HepG2 (cell line): Measurements from ENCODE around the gene LDLR. TPM values are rescaled to one million over a fixed set of nuclear protein-coding genes. Genes with fewer than 3 reads are reported as not detected.

Experiments
- FOSL1 ChIP-seq: sonication (generic); formaldehyde crosslinking; IDR thresholded peaks from 2 replicates; pipeline ENCODE4 v1.9.0; 2021; ENCODE audit warnings: missing genetic modification reagents, borderline replicate concordance
- FOSL2 ChIP-seq: sonication (generic); formaldehyde crosslinking; IDR thresholded peaks from 2 replicates; pipeline ENCODE4 v1.4.0; 2020; ENCODE audit warnings: missing genetic modification reagents
- HMG20A ChIP-seq: IDR thresholded peaks from 2 replicates; pipeline ENCODE4 v1.6.1; 2016; ENCODE audit warnings: borderline replicate concordance
- HOXA9 ChIP-seq: sonication (generic); formaldehyde crosslinking; IDR thresholded peaks from 2 replicates; pipeline ENCODE4 v1.8.1; 2022; ENCODE audit warnings: missing genetic modification reagents, mild to moderate bottlenecking, moderate library complexity, borderline replicate concordance
- KDM2A ChIP-seq: sonication (generic); formaldehyde crosslinking; IDR thresholded peaks from 2 replicates; pipeline ENCODE4 v1.4.0; 2020; ENCODE audit warnings: low read depth, missing genetic modification reagents, borderline replicate concordance
- MYC ChIP-seq: sonication (generic); formaldehyde crosslinking; IDR thresholded peaks from 2 replicates; pipeline ENCODE4 v1.9.0; 2021; ENCODE audit warnings: missing genetic modification reagents, borderline replicate concordance
- POLR2AphosphoS2 ChIP-seq: IDR thresholded peaks from 2 replicates; pipeline ENCODE4 v1.6.1; 2011; ENCODE audit warnings: low read depth, low read length, improper control_type of control experiment
- PTBP1 ChIP-seq: fragments of 200-400 bp; formaldehyde crosslinking; IDR thresholded peaks from 2 replicates; pipeline ENCODE4 v1.6.1; 2018; ENCODE audit warnings: low read length, low read depth; ENCODE audit not compliant: poor library complexity, severe bottlenecking
- SMARCE1 ChIP-seq: fragments of 450-650 bp; IDR thresholded peaks from 2 replicates; pipeline ENCODE4 v1.6.1; 2017; ENCODE audit warnings: borderline replicate concordance
- SOX13 ChIP-seq, 3 experiments: fragments of 450-650 bp in 1 of 3; sonication (generic) in 1 of 3; formaldehyde crosslinking in 1 of 3; IDR thresholded peaks in 2 of 3; conservative IDR thresholded peaks in 1 of 3; 2 replicates each; pipeline versions ENCODE4 v1.5.0 to v1.6.1; 2016 to 2020; ENCODE audit warnings: antibody characterized with exemption in 1 of 3, mild to moderate bottlenecking in 1 of 3, missing compliant biosample characterization in 1 of 3, missing genetic modification reagents in 1 of 3, moderate library complexity in 1 of 3
- ZNF234 ChIP-seq: sonication (generic); formaldehyde crosslinking; conservative IDR thresholded peaks from 2 replicates; pipeline ENCODE4 v1.5.1; 2020; ENCODE audit warnings: mild to moderate bottlenecking, missing genetic modification reagents
- ZNF235 ChIP-seq: sonication (generic); formaldehyde crosslinking; IDR thresholded peaks from 2 replicates; pipeline ENCODE4 v1.8.1; 2023; ENCODE audit warnings: mild to moderate bottlenecking, missing genetic modification reagents, borderline replicate concordance
- ZNF263 ChIP-seq: sonication (generic); formaldehyde crosslinking; IDR thresholded peaks from 2 replicates; pipeline ENCODE4 v1.4.0; 2020; ENCODE audit warnings: missing genetic modification reagents
- polyA plus RNA-seq, 8 experiments: library from polyadenylated mRNA; depleted of rRNA in 3 of 8; stranded (reverse) in 7 of 8; unstranded in 1 of 8; fragments of >200 nt; fragmentation: Illumina TruSeq in 4 of 8; extraction: Trizol in 4 of 8; gene quantifications; 2 replicates each; pipeline versions ENCODE4 v1.2.1 to v1.2.3, GENCODE V29; 2011 to 2016; ENCODE audit warnings: low read depth in 4 of 8, missing spikeins in 1 of 8, mixed read lengths in 1 of 8; ENCODE audit not compliant: insufficient read depth in 1 of 8
- total RNA-seq, 5 experiments: library from RNA; depleted of rRNA; stranded (reverse); fragments of >200 nt; fragmentation: Illumina TruSeq; extraction: Trizol; gene quantifications; 2 replicates each; pipeline ENCODE4 v1.2.3, GENCODE V29; 2016; ENCODE audit warnings: low read depth in 1 of 5
- TF ChIP-seq, protein P1 (sequence below): sonication (generic); formaldehyde crosslinking; IDR thresholded peaks from 2 replicates; pipeline ENCODE4 v1.4.0; 2020; ENCODE audit warnings: mild to moderate bottlenecking, missing genetic modification reagents, borderline replicate concordance
- TF ChIP-seq, protein P2 (sequence below): sonication (generic); formaldehyde crosslinking; IDR thresholded peaks from 2 replicates; pipeline ENCODE4 v1.5.0; 2020; ENCODE audit warnings: missing genetic modification reagents
- TF ChIP-seq, protein P3 (sequence below): sonication (generic); formaldehyde crosslinking; IDR thresholded peaks from 2 replicates; pipeline ENCODE4; 2020; ENCODE audit warnings: missing genetic modification reagents, mild to moderate bottlenecking, borderline replicate concordance
- TF ChIP-seq, protein P4 (sequence below): sonication (generic); formaldehyde crosslinking; IDR thresholded peaks from 2 replicates; pipeline ENCODE4 v1.5.0; 2020; ENCODE audit warnings: mild to moderate bottlenecking, missing genetic modification reagents, moderate library complexity

The LDLR gene
- total and polyA plus RNA-seq, 2 of the 13 experiments (the other 11 are each of a cell fraction or from before 2014, with no cell fraction given): 51.6 to 92.5 TPM

DNA sequence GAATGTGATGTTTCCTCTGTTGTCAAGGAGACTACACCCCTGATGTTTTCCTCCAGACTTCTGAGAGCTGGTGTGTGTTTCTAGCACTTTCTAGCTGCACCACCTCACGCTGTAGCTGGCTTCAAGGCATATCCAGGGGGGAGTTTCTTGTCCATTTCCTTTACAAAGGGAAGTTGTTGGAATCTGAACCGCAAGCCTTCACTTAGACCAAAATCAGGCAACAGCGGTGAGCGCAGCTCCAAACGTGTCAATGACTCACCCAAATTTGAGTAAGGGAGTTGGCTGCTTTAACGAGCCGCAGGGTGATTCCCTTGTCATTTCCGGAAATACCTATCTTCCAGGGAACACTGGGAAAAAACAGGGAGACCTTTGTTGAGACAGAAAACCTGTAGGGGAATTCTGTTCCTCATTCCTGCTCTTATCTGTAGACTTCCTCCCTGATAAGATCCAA lies 2.5 kb downstream of the LDLR start (continued):
- TF ChIP-seq, protein P1, sequence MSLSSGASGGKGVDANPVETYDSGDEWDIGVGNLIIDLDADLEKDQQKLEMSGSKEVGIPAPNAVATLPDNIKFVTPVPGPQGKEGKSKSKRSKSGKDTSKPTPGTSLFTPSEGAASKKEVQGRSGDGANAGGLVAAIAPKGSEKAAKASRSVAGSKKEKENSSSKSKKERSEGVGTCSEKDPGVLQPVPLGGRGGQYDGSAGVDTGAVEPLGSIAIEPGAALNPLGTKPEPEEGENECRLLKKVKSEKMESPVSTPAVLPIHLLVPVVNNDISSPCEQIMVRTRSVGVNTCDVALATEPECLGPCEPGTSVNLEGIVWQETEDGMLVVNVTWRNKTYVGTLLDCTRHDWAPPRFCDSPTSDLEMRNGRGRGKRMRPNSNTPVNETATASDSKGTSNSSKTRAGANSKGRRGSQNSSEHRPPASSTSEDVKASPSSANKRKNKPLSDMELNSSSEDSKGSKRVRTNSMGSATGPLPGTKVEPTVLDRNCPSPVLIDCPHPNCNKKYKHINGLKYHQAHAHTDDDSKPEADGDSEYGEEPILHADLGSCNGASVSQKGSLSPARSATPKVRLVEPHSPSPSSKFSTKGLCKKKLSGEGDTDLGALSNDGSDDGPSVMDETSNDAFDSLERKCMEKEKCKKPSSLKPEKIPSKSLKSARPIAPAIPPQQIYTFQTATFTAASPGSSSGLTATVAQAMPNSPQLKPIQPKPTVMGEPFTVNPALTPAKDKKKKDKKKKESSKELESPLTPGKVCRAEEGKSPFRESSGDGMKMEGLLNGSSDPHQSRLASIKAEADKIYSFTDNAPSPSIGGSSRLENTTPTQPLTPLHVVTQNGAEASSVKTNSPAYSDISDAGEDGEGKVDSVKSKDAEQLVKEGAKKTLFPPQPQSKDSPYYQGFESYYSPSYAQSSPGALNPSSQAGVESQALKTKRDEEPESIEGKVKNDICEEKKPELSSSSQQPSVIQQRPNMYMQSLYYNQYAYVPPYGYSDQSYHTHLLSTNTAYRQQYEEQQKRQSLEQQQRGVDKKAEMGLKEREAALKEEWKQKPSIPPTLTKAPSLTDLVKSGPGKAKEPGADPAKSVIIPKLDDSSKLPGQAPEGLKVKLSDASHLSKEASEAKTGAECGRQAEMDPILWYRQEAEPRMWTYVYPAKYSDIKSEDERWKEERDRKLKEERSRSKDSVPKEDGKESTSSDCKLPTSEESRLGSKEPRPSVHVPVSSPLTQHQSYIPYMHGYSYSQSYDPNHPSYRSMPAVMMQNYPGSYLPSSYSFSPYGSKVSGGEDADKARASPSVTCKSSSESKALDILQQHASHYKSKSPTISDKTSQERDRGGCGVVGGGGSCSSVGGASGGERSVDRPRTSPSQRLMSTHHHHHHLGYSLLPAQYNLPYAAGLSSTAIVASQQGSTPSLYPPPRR (CRISPR knock-in tag): no peak
- TF ChIP-seq ZNF263 (peak; percentile 46; the same call in 1 of the 2 replicates), ZNF235 (CRISPR knock-in tag) (no peak), FOSL2 (CRISPR knock-in tag) (peak; percentile 93), ZNF234 (CRISPR knock-in tag) (no peak), PTBP1 (no peak), FOSL1 (peak; percentile 73), HMG20A (CRISPR knock-in tag) (peak; percentile 21; the same call in 1 of the 2 replicates), KDM2A (no peak), MYC (peak; percentile 35; the same call in 1 of the 2 replicates), HOXA9 (CRISPR knock-in tag) (no peak), SMARCE1 (no peak), SOX13 (IDR thresholded peaks at IDR 0.05) (no peak), SOX13 (CRISPR knock-in tag; conservative IDR thresholded peaks at IDR 0.05 in 1 of 2, IDR thresholded peaks at IDR 0.05 in 1 of 2) (peak; percentile 48 to 88; a peak in 2 of 4 replicates), POLR2AphosphoS2 (0 out of 2 replicates have a peak, but pooled peaks have one; percentile 36)
- TF ChIP-seq, protein P2, sequence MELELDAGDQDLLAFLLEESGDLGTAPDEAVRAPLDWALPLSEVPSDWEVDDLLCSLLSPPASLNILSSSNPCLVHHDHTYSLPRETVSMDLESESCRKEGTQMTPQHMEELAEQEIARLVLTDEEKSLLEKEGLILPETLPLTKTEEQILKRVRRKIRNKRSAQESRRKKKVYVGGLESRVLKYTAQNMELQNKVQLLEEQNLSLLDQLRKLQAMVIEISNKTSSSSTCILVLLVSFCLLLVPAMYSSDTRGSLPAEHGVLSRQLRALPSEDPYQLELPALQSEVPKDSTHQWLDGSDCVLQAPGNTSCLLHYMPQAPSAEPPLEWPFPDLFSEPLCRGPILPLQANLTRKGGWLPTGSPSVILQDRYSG (CRISPR knock-in tag): no peak
- TF ChIP-seq, protein P3, sequence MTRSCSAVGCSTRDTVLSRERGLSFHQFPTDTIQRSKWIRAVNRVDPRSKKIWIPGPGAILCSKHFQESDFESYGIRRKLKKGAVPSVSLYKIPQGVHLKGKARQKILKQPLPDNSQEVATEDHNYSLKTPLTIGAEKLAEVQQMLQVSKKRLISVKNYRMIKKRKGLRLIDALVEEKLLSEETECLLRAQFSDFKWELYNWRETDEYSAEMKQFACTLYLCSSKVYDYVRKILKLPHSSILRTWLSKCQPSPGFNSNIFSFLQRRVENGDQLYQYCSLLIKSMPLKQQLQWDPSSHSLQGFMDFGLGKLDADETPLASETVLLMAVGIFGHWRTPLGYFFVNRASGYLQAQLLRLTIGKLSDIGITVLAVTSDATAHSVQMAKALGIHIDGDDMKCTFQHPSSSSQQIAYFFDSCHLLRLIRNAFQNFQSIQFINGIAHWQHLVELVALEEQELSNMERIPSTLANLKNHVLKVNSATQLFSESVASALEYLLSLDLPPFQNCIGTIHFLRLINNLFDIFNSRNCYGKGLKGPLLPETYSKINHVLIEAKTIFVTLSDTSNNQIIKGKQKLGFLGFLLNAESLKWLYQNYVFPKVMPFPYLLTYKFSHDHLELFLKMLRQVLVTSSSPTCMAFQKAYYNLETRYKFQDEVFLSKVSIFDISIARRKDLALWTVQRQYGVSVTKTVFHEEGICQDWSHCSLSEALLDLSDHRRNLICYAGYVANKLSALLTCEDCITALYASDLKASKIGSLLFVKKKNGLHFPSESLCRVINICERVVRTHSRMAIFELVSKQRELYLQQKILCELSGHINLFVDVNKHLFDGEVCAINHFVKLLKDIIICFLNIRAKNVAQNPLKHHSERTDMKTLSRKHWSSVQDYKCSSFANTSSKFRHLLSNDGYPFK (CRISPR knock-in tag): no peak
- TF ChIP-seq, protein P4, sequence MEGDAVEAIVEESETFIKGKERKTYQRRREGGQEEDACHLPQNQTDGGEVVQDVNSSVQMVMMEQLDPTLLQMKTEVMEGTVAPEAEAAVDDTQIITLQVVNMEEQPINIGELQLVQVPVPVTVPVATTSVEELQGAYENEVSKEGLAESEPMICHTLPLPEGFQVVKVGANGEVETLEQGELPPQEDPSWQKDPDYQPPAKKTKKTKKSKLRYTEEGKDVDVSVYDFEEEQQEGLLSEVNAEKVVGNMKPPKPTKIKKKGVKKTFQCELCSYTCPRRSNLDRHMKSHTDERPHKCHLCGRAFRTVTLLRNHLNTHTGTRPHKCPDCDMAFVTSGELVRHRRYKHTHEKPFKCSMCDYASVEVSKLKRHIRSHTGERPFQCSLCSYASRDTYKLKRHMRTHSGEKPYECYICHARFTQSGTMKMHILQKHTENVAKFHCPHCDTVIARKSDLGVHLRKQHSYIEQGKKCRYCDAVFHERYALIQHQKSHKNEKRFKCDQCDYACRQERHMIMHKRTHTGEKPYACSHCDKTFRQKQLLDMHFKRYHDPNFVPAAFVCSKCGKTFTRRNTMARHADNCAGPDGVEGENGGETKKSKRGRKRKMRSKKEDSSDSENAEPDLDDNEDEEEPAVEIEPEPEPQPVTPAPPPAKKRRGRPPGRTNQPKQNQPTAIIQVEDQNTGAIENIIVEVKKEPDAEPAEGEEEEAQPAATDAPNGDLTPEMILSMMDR (CRISPR knock-in tag): no peak
